Thyroid gland (tissue), 4 donors: ENCODE measurements around the gene PRR33.

Experiments used
- CTCF ChIP-seq, 6 experiments: fragments of 200-600 bp in 3 of 6; fragments of 450-650 bp in 3 of 6; sonication (generic) in 3 of 6; IDR thresholded peaks; one replicate each; pipeline ENCODE4 v1.5.1; 2016 to 2019; ENCODE audit warnings: antibody characterized with exemption in 6 of 6, mild to moderate bottlenecking in 2 of 6, inconsistent platforms in 1 of 6, moderate library complexity in 1 of 6
- POLR2A ChIP-seq, 2 donors: fragments of 450-650 bp; IDR thresholded peaks; one replicate each; pipeline ENCODE4 v1.6.1; 2017; ENCODE audit warnings: antibody characterized with exemption in 2 of 2, mild to moderate bottlenecking in 2 of 2, moderate library complexity in 1 of 2

- TF ChIP-seq CTCF (IDR thresholded peaks at IDR 0.05) (no peak), POLR2A (IDR thresholded peaks at IDR 0.05) (no peak)
Measured at GRCh38 chr11:1881442-1882264, 10.0 kb downstream of the PRR33 start.
